ENCODE data around the gene VRK1. TPM values are rescaled to one million over a fixed set of nuclear protein-coding genes. Genes with fewer than 3 reads are reported as not detected.

The VRK1 gene
- total and polyA plus RNA-seq, 2 of the 4 experiments (the other 2 are of a cell fraction), result 14.2 to 19.9 TPM

DNA sequence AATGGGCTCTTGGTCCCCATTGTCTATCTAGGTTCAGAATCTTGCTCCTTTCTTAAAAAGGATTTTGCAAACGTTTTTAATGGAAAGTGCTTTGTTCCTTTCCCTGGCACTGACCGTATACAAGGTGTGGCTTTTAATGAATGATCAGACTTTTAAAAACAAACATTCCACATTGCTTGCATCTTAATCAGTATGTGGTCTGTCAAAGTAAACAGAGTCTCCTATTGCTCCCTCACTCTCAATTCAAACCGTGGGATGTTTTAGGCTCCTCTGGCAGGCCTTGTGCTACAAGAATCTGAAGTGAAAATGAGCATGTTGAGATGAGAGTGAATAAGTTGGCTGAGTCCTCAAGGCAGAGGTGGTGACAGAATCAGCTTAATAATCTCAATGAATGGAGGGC, 107.0 kb downstream of the VRK1 start:
- no peak overlapping the region for H3K4ac ChIP-seq (ENCODE audit: low read depth, low read length)
- CTCF ChIA-PET, result no interaction called here
- in situ Hi-C loops (cut with MboI; ENCODE audit: low sequenced_read_pairs) (no loop called here), intact Hi-C loops (cut with micrococcal nuclease) (no loop called here), dilution Hi-C loops (cut with HindIII; ENCODE audit: low sequenced_read_pairs, unreplicated experiment) (no loop called here)
- no peaks in the 10 kb centered on the region for H3K36me3 ChIP-seq (ENCODE audit: control insufficient read depth, insufficient read depth, low read length)
- H3K4me2 ChIP-seq (ENCODE audit: low read depth, low read length), result no peak overlapping the region
- no peak overlapping the region for H3K18ac ChIP-seq (ENCODE audit: low read depth, low read length)
- no CpG with 5 or more reads among the region's 3 CpGs for WGBS, 2 experiments (ENCODE audit: extremely low coverage in 2 of 2, insufficient read length in 1 of 2)
- no peak overlapping the region for H3K14ac ChIP-seq (replicated peaks; ENCODE audit: low read depth, low read length)
- no peak overlapping the region for H3K9ac ChIP-seq (ENCODE audit: low read depth, low read length)
- H2AK9ac ChIP-seq (replicated peaks; ENCODE audit: low read depth, low read length, poor library complexity), result no peak overlapping the region
- H3K9me1 ChIP-seq (ENCODE audit: insufficient read depth, low read length), result no peaks in the 10 kb centered on the region
- H3K56ac ChIP-seq (ENCODE audit: extremely low read depth, insufficient read depth, low read length), result no peak overlapping the region
- H4K20me1 ChIP-seq (ENCODE audit: insufficient read depth, low read length), result no peaks in the 10 kb centered on the region
- H2AK5ac ChIP-seq (ENCODE audit: low read depth, low read length), result no peak overlapping the region
- no peak overlapping the region for H2AFZ ChIP-seq (replicated peaks; ENCODE audit: low read length, poor library complexity)
- POLR2A ChIA-PET (ENCODE audit: unreplicated experiment), result no interaction called here
- TF ChIP-seq CHD1 (IDR thresholded peaks at IDR 0.05; ENCODE audit: low read depth, low read length), result no peak
- TF ChIP-seq CEBPB (IDR thresholded peaks at IDR 0.05; ENCODE audit: low read depth, low read length), result no peak
- no peak for TF ChIP-seq MAFK (IDR thresholded peaks at IDR 0.05; ENCODE audit: low read depth, low read length)
- no peak overlapping the region for H4K8ac ChIP-seq (ENCODE audit: low read depth in 2 of 2, low read length in 2 of 2)
- ATAC-seq (ENCODE audit: low read depth) (peak; percentile 76), DNase-seq (peak; percentile 41)
- H2BK15ac ChIP-seq (ENCODE audit: low read depth, low read length), result no peak overlapping the region
- no TSS peak for BruUV-seq (replicated peaks)
- H2BK120ac ChIP-seq (ENCODE audit: low read depth, low read length), result no peak overlapping the region
- no peaks in the 10 kb centered on the region for H3K27me3 ChIP-seq (ENCODE audit: control insufficient read depth, insufficient read depth, low read length)
- no peak overlapping the region for H2BK20ac ChIP-seq (ENCODE audit: low read depth, low read length)
- peaks cover 2% of the 10 kb centered on the region; the same call in 1 of the 2 replicates for H3K4me1 ChIP-seq (ENCODE audit: control insufficient read depth, insufficient read depth, low read length)
- no peak overlapping the region for H4K91ac ChIP-seq (ENCODE audit: insufficient read depth, low read depth, low read length)
- no peak overlapping the region for H3K23ac ChIP-seq (ENCODE audit: low read depth, low read length)
- no peak overlapping the region for H2BK5ac ChIP-seq (ENCODE audit: low read depth, low read length, poor library complexity, severe bottlenecking)
- H3K79me1 ChIP-seq (ENCODE audit: low read depth in 1 of 2, low read length in 2 of 2), result no peaks in the 10 kb centered on the region
- no peaks in the 10 kb centered on the region for H3K9me3 ChIP-seq (ENCODE audit: control insufficient read depth, insufficient read depth, low read length)
- H3K27ac ChIP-seq (ENCODE audit: insufficient read depth, low read length), result no peak overlapping the region
- H4K5ac ChIP-seq (ENCODE audit: low read depth, low read length), result no peak overlapping the region
- H3K4me3 ChIP-seq (ENCODE audit: insufficient read depth, low read depth, low read length), result no peak overlapping the region
